ENCODE results near the gene CTCFL. TPM values are rescaled to one million over a fixed set of nuclear protein-coding genes. Genes with fewer than 3 reads are reported as not detected.
"Not testable (repeated sequence)": the region's sequence is repeated elsewhere in the genome, so short reads cannot be mapped to it uniquely, and the experiment has no call there.

The CTCFL gene
- total RNA-seq, 2 donors from 2014 or later, result not detected

DNA sequence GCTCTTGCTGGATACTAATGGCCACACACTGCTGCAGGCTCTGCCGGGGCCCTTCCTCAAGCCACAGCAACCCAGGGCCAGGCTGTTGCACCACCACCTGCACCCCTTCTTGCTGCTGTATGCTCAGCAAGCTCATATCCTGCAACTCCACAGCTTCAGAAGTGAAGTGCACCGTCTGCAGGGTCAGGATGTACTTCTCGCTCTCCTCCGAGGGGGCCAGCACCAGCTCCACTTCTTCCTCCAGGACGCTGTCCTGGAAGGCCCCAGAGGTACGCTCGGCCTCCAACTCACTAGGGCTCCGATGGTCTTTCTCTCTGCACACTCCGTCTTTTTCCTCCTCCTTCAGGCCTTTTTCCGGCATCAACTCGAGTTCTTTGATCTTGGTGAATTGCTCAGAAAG lies 1.2 kb downstream of the CTCFL start:
- no peak for DNase-seq
- H3K27ac Mint-ChIP-seq, result no peak overlapping the region
- H3K4me1 Mint-ChIP-seq (ENCODE audit: low read depth), result peaks cover 11% of the 10 kb centered on the region
- H3K27me3 Mint-ChIP-seq (ENCODE audit: low read depth), result peaks cover 14% of the 10 kb centered on the region
- H3K36me3 Mint-ChIP-seq (ENCODE audit: insufficient read depth in 2 of 2), result no peaks in the 10 kb centered on the region
- H3K9me3 Mint-ChIP-seq, result no peaks in the 10 kb centered on the region
- no peak for ATAC-seq (replicated peaks in 1 of 2)
- H3K4me3 Mint-ChIP-seq, result no peak overlapping the region

DNA sequence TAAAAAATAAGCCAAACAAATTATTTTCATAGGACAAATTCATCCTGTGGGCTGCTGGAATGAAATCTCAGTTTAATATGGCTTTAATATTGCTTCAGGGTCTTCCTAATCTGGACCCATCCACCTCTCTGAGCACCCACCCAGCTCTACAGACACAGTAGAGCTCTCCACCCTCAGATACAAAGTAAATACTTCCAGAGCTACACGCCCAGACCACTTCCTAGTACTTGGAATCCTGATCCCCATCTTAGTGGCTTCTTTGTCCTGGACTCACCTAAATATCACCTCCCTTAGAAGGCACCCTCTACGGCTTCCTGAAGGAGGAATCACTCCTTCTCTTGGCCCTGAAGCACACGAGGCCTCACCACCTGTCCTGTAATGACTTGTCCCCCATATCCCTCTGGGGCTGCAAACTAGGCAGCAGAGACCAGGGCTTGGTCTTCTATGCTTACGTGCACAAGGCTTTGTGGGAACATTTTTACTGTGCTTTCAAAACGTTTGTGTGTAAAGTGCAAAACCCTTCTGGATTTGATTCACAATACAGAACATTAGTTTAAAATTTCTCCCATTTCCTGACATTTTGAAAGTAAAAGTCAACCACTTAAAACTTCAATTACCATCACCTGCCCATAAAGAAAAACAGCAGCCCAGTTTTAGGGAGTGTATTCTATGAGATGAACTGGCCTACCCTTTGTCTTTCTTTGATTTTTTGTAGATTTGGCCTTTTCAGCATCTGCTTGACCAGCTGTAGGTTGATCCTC lies 2.4 kb downstream of the CTCFL start:
- Mint-ChIP-seq H3K27ac (no peak overlapping the region), H3K4me3 (no peak overlapping the region), H3K27me3 (ENCODE audit: low read depth) (peaks cover 14% of the 10 kb centered on the region), H3K9me3 (no peaks in the 10 kb centered on the region), H3K36me3 (ENCODE audit: insufficient read depth in 2 of 2) (no peaks in the 10 kb centered on the region), H3K4me1 (ENCODE audit: low read depth) (peaks cover 11% of the 10 kb centered on the region)
- DNase-seq, result peak; percentile 15 to 19
- peak; percentile 86 to 96 for ATAC-seq (replicated peaks in 1 of 2)

DNA sequence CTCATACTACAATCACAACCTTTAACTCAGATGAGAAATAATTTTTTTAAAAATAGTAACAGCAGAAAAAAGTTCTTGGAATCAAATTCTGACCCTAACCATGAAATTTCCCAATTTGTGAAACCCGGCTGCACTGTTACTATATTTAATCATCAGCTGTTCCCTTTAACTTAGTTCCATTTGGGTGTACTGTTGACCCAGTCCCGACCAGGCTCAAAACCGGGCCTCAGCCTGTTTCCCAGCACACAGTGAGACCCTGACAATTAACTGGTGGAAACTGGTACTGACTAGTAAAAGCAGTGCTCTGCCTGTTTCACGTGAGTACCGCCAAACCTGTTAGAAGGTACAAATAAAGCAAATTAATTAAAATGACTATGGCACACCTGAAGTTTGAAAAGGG lies 7.0 kb downstream of the CTCFL start:
- no peak for ATAC-seq (replicated peaks in 1 of 2)
- H3K27me3 Mint-ChIP-seq (ENCODE audit: low read depth), result peaks cover 8% of the 10 kb centered on the region
- no peaks in the 10 kb centered on the region for H3K36me3 Mint-ChIP-seq (ENCODE audit: insufficient read depth in 2 of 2)
- H3K4me1 Mint-ChIP-seq (ENCODE audit: low read depth), result peaks cover 7% of the 10 kb centered on the region
- H3K4me3 Mint-ChIP-seq, result no peak overlapping the region
- H3K27ac Mint-ChIP-seq, result no peak overlapping the region
- no peak for DNase-seq
- H3K9me3 Mint-ChIP-seq, result no peaks in the 10 kb centered on the region

DNA sequence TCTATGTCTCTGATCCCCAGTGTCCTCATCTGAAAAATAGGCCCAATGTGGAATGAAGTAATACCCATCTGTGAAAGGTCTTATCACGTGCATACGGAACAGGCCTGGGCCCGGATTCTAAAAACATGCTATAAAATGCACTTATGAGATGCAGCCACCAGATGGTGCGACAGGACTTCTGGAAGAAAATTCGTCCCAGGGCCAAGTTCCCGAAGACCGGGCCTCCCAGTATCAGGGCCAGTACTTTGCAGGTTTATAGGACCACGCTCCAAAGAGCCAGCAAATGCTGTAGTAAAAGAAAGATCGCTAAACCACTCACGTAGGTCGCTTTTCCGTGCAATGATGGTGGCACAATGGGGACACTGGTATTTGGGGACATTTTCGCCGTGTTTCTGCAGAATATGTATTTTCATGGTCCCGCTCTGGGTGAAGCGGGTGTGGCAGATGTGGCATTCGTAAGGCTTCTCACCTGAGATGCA lies 10.6 kb downstream of the CTCFL start:
- Mint-ChIP-seq H3K36me3 (ENCODE audit: insufficient read depth in 2 of 2) (no peaks in the 10 kb centered on the region), H3K27me3 (ENCODE audit: low read depth) (peaks cover 4% of the 10 kb centered on the region), H3K27ac (no peak overlapping the region), H3K4me1 (ENCODE audit: low read depth) (no peaks in the 10 kb centered on the region), H3K9me3 (no peaks in the 10 kb centered on the region), H3K4me3 (no peak overlapping the region)
- no peak for ATAC-seq (replicated peaks in 1 of 2)
- DNase-seq, result peak; percentile 30 to 31

DNA sequence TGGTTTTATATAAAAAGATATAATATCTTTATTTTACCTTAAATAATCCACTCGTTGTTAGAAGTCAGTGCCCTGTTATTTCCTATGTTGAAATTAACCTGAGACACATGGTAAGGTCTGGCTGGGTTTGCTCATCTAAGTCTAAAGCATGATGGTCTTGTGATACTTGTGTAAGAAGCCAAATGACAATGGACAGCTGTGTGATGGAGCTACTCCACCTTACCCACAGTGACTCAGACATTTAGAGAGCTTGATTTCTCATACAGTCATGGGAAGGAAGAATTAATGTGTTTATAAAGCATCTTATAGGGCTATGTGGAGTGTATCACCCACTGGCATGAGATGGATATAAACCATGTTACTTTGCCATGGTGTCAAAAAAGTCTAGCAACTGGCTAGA lies 11.7 kb downstream of the CTCFL start:
- Mint-ChIP-seq H3K4me1 (ENCODE audit: low read depth) (no peaks in the 10 kb centered on the region), H3K27me3 (ENCODE audit: low read depth) (peaks cover 4% of the 10 kb centered on the region), H3K27ac (no peak overlapping the region), H3K36me3 (ENCODE audit: insufficient read depth in 2 of 2) (no peaks in the 10 kb centered on the region), H3K4me3 (no peak overlapping the region), H3K9me3 (no peaks in the 10 kb centered on the region)
- ATAC-seq (replicated peaks in 1 of 2), result no peak
- no peak for DNase-seq

DNA sequence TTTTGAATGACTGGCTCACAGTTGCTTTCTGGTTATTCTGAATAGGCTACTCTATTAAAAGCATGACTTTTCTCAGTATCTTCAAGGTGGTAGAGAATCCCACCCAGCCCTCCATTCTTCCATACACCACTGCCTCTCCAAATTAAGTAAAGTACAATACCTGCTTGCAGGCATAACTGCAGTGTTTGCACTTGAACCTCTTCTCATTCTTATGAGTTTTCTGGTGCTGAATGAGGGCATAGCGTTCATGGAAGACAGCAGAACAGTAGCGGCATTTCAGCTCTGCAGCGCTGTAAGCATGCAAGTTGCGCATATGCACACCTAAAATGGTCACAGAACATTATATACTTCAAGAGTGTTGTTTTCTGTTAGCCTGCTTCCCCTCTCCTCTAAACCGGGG lies 12.5 kb downstream of the CTCFL start:
- peaks cover 4% of the 10 kb centered on the region for H3K27me3 Mint-ChIP-seq (ENCODE audit: low read depth)

DNA sequence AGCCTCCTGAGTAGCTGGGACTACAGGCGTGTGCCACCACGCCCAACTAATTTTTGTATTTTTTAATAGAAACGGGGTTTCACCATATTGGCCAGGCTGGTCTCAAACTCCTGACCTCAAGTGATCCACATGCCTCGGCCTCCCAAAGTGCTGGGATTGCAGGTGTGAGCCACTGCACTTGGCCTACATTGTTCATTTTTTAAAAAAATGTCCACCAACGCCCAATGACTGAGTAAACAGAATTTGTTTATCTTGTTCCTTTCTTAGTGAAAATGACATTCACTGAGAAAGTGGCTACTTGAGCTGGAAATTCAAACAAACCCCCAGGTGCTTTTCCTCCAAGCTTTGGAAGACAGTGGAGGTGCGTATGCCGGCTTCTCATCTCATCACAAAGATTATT lies 13.2 kb downstream of the CTCFL start:
- not testable (repeated sequence) for H3K36me3 Mint-ChIP-seq (ENCODE audit: insufficient read depth in 2 of 2); ATAC-seq (replicated peaks in 1 of 2); H3K27me3 Mint-ChIP-seq (ENCODE audit: low read depth); DNase-seq; H3K9me3 Mint-ChIP-seq; H3K4me3 Mint-ChIP-seq; H3K4me1 Mint-ChIP-seq (ENCODE audit: low read depth); H3K27ac Mint-ChIP-seq

More for the DNA sequence above, 12.5 kb downstream of the CTCFL start:
- Mint-ChIP-seq H3K4me1 (ENCODE audit: low read depth) (no peaks in the 10 kb centered on the region), H3K36me3 (ENCODE audit: insufficient read depth in 2 of 2) (no peaks in the 10 kb centered on the region), H3K27ac (no peak overlapping the region), H3K4me3 (no peak overlapping the region), H3K9me3 (no peaks in the 10 kb centered on the region)
- DNase-seq (no peak), ATAC-seq (replicated peaks in 1 of 2) (no peak)

DNA sequence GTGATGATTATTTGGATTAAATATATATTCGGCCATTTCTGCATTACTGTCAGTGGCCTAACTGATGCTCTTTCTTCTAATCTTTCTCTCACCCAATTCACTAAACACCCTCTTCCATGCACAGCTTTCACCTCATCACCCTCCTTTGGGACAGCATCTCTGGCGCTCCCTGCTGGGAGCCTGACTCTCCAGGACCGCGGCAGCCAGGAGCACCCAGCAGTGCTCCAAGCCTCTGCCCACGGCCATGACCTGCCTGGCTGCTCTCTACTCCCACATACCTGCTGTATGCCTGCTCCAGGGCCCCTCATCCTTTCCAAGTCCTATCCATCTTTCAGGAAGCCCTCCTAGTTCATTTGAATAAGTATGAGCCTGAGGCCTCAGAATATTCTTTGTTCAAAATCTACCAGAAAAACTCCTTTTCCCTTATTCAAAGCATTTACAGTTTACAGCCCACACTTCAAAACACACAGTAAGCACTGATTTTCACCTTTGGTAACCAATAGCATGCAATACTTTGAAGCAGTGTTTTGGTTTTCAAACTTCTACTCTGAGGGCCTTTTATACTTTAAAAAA lies 15.2 kb downstream of the CTCFL start:
- H3K4me3 Mint-ChIP-seq, result no peak overlapping the region
- H3K4me1 Mint-ChIP-seq (ENCODE audit: low read depth), result no peaks in the 10 kb centered on the region
- no peaks in the 10 kb centered on the region for H3K36me3 Mint-ChIP-seq (ENCODE audit: insufficient read depth in 2 of 2)
- DNase-seq, result no peak
- no peak for ATAC-seq (replicated peaks in 1 of 2)
- no peaks in the 10 kb centered on the region for H3K9me3 Mint-ChIP-seq
- no peak overlapping the region for H3K27ac Mint-ChIP-seq
- peaks cover 4% of the 10 kb centered on the region for H3K27me3 Mint-ChIP-seq (ENCODE audit: low read depth)

DNA sequence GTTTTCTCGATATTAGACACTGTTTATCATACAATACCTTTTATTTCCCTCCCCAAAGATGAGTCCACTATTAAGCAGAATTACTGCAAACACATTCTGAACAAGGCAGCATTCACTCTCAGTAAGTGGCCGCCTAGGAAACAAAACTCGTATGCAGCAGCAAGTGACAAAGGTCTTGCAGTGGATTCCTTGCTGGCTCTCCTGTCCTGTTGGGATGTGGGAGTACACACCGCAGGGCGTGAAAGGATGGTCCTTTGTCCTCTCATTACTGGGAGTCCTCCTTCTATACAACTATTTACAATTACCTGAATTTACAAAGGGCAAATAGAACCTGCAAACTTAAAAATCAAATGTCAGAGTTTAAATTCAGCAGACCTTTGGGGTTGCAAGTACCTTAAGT lies 16.1 kb downstream of the CTCFL start:
- no peaks in the 10 kb centered on the region for H3K4me1 Mint-ChIP-seq (ENCODE audit: low read depth)
- no peak for DNase-seq
- peaks cover 4% of the 10 kb centered on the region for H3K27me3 Mint-ChIP-seq (ENCODE audit: low read depth)
- no peak overlapping the region for H3K4me3 Mint-ChIP-seq
- H3K9me3 Mint-ChIP-seq, result no peaks in the 10 kb centered on the region
- ATAC-seq (replicated peaks in 1 of 2), result no peak
- H3K27ac Mint-ChIP-seq, result no peak overlapping the region
- H3K36me3 Mint-ChIP-seq (ENCODE audit: insufficient read depth in 2 of 2), result no peaks in the 10 kb centered on the region

DNA sequence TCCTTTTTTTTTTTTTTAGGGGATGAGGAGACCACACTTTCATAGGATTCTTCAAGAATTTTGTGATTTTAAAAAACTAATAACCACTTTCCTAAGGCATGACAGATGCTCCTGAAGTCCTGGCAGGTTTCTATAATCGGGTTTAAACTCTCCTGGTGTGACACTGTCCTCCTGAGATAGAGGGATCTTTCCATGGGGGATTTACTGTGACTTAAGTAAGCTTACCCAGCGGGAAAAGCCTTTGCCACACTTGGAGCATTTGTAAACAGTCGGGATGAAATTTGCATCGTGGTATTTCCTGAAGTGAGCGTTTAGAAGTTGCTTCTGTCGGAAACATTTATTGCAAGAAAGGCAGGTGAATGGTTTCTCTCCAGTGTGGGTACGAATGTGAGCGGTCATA lies 16.6 kb downstream of the CTCFL start:
- H3K4me1 Mint-ChIP-seq (ENCODE audit: low read depth), result no peaks in the 10 kb centered on the region
- peaks cover 7% of the 10 kb centered on the region for H3K27me3 Mint-ChIP-seq (ENCODE audit: low read depth)
- no peak overlapping the region for H3K4me3 Mint-ChIP-seq
- no peak overlapping the region for H3K27ac Mint-ChIP-seq
- no peaks in the 10 kb centered on the region for H3K9me3 Mint-ChIP-seq
- DNase-seq, result no peak
- ATAC-seq (replicated peaks in 1 of 2), result no peak
- no peaks in the 10 kb centered on the region for H3K36me3 Mint-ChIP-seq (ENCODE audit: insufficient read depth in 2 of 2)

DNA sequence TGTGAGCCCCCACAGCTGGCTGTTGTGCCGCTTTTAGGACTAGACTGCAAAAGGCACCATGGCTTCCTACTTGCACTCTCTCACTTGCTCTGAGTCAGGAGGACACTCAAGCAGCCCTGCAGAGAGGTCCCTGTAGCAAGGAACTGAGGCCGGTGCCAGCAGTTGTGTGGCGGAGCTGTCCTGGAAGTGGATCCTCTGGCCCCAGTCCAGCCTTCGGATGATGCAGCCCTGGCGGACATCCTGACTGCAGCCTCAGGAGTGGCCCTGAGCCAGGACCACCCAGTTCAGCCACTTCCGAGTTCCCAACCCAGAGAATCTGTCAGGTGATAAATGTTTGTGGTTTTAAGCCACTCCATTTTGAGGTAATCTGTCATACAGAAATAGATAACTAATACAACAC lies 17.5 kb downstream of the CTCFL start:
- H3K27ac Mint-ChIP-seq, result no peak overlapping the region
- no peak overlapping the region for H3K4me3 Mint-ChIP-seq
- DNase-seq (no peak), ATAC-seq (replicated peaks in 1 of 2) (no peak)
- no peaks in the 10 kb centered on the region for H3K9me3 Mint-ChIP-seq
- H3K27me3 Mint-ChIP-seq (ENCODE audit: low read depth), result peaks cover 16% of the 10 kb centered on the region
- H3K36me3 Mint-ChIP-seq (ENCODE audit: insufficient read depth in 2 of 2), result no peaks in the 10 kb centered on the region
- no peaks in the 10 kb centered on the region for H3K4me1 Mint-ChIP-seq (ENCODE audit: low read depth)

DNA sequence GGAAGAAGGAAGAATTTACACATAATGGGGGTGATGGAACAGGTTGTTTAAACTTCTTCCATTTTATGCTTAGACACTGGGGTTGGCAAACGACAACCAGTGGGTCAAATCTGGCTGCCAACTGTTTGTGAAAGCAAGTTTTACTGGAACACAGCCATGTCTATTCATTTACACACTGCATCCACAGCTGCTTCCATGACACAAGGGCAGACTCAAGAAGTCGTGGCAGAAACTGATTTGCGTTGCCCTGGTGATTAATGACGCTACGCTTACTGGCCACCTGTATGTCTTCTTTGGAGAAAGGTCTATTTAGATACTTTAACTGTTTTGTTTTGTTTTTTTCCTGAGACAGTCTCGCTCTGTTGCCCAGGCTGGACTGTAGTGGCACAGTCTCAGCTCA lies 19.0 kb downstream of the CTCFL start:
- DNase-seq (no peak), ATAC-seq (replicated peaks in 1 of 2) (no peak)
- Mint-ChIP-seq H3K27me3 (ENCODE audit: low read depth) (peaks cover 21% of the 10 kb centered on the region), H3K4me1 (ENCODE audit: low read depth) (no peaks in the 10 kb centered on the region), H3K9me3 (no peaks in the 10 kb centered on the region), H3K27ac (no peak overlapping the region), H3K36me3 (ENCODE audit: insufficient read depth in 2 of 2) (no peaks in the 10 kb centered on the region), H3K4me3 (no peak overlapping the region)

DNA sequence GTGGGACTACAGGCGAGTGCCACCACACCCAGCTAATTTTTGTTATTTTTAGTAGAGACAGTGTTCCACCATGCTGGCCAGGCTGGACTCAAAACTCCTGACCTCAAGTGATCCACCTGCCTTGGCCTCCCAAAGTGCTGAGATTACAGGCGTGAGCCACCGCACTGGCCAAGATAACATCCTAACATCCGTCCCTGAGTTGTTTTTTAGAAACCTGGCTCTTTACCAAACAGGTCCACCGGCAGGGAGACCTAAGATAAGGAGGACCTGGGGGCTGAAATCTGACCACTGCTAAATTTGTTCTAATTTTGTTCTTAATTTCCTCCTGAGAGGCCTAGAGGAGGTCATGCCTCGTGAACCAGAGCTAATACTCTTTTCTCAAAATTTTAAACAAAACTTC lies 20.5 kb downstream of the CTCFL start:
- H3K9me3 Mint-ChIP-seq, result no peaks in the 10 kb centered on the region
- H3K4me3 Mint-ChIP-seq, result no peak overlapping the region
- ATAC-seq (replicated peaks in 1 of 2) (no peak), DNase-seq (no peak)
- H3K27ac Mint-ChIP-seq, result no peak overlapping the region
- H3K4me1 Mint-ChIP-seq (ENCODE audit: low read depth), result no peaks in the 10 kb centered on the region
- H3K36me3 Mint-ChIP-seq (ENCODE audit: insufficient read depth in 2 of 2), result no peaks in the 10 kb centered on the region
- H3K27me3 Mint-ChIP-seq (ENCODE audit: low read depth), result peaks cover 17% of the 10 kb centered on the region

All from activated T-cell treated with anti-CD3 and anti-CD28 coated beads, Interleukin-2, amount 50 U/mL, for 72 hours (primary cell).